IPS-18a (cell line): ENCODE data around the gene GGT5.
"Not testable (repeated sequence)": the region's sequence is repeated elsewhere in the genome, so short reads cannot be mapped to it uniquely, and the experiment has no call there.

Source experiments
- H3K27ac ChIP-seq: one replicate; pipeline ENCODE4 v1.5.1; 2013; ENCODE audit warnings: low read length
- H3K27me3 ChIP-seq: one replicate; pipeline ENCODE4 v1.6.1; 2013; ENCODE audit warnings: mild to moderate bottlenecking, low read length; ENCODE audit not compliant: control insufficient read depth, insufficient read depth
- H3K36me3 ChIP-seq: one replicate; pipeline ENCODE4 v1.6.1; 2013; ENCODE audit warnings: low read depth, low read length; ENCODE audit not compliant: control insufficient read depth
- H3K4me1 ChIP-seq: one replicate; pipeline ENCODE4 v1.6.1; 2013; ENCODE audit warnings: low read depth, low read length; ENCODE audit not compliant: control insufficient read depth
- H3K4me3 ChIP-seq: one replicate; pipeline ENCODE4 v1.5.1; 2013; ENCODE audit warnings: low read length
- H3K9ac ChIP-seq: one replicate; pipeline ENCODE4 v1.6.1; 2013; ENCODE audit warnings: mild to moderate bottlenecking, low read length, moderate library complexity
- H3K9me3 ChIP-seq: one replicate; pipeline ENCODE4 v1.6.1; 2013; ENCODE audit warnings: low read depth, low read length; ENCODE audit not compliant: control insufficient read depth

The GGT5 gene

DNA sequence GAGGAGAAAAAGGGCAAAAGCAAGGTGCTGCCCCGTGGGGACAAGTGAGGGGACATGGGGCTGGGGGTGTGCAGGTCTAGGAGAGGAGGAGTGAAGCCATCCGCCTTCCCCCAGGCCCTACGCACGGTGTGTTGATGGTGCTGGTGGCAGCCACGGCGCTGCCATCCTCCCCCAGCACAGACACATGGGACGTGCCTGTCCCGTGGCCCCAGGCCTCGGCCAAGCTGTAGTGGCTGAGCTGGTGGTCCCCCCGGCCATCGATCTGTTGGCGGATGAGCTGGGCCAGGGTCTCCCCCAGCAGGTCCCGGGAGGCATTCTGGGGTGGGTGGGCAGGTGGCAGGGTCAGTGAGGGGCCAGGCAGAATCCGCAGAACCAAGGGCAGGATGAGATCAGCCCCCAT is 18.9 kb downstream of the GGT5 start:
- Histone ChIP-seq H3K36me3 (no peaks in the 10 kb centered on the region), H3K4me1 (peaks cover 5% of the 10 kb centered on the region), H3K9me3 (no peaks in the 10 kb centered on the region), H3K27me3 (no peaks in the 10 kb centered on the region), H3K4me3 (no peak overlapping the region), H3K27ac (no peak overlapping the region), H3K9ac (no peak overlapping the region)

DNA sequence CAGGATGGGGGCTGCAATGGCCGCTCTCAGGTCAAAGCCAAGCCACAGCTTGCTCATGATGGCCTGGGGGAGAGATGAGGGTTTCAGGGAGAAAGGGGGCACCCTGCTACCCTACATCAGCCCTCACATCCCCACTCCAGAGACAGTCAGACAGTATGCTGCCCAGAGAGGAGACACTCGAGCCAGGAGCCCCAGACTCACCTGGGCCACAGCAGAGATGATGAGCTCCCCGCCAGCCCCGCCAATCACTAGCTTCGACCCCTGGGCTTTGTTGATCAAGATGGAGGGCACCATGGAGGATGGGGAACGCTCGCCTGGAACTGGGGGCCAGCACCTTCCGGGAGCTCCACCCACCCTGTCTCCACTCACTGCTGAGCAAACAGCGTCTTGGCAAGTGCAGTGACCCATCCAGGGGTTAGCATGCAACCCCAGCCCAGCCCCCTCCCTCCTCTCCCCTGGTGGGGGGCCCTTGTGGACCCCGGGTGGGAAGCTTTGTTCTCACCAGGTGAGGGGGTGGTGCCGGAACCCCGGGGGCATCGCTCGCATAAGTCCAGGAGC is 19.8 kb downstream of the GGT5 start:
- Histone ChIP-seq H3K9me3 (no peaks in the 10 kb centered on the region), H3K27ac (no peak overlapping the region), H3K36me3 (no peaks in the 10 kb centered on the region), H3K4me3 (no peak overlapping the region), H3K27me3 (no peaks in the 10 kb centered on the region), H3K9ac (no peak overlapping the region), H3K4me1 (no peaks in the 10 kb centered on the region)

- Histone ChIP-seq H3K4me1 (no peaks in the 10 kb centered on the region), H3K27me3 (no peaks in the 10 kb centered on the region), H3K9ac (no peak overlapping the region)
These were observed 20.4 kb downstream of the GGT5 start for GRCh38 chr22:24224468-24224867.

GRCh38 chr22:24219750-24220149 is 25.1 kb downstream of the GGT5 start:
- H3K27ac ChIP-seq: no peak overlapping the region
- H3K36me3 ChIP-seq: no peaks in the 10 kb centered on the region
- H3K4me1 ChIP-seq: no peaks in the 10 kb centered on the region
- H3K4me3 ChIP-seq: no peak overlapping the region
- H3K9ac ChIP-seq: no peak overlapping the region
- no peaks in the 10 kb centered on the region for H3K9me3 ChIP-seq
- H3K27me3 ChIP-seq: no peaks in the 10 kb centered on the region

More at GRCh38 chr22:24224468-24224867, 20.4 kb downstream of the GGT5 start:
- H3K4me3 ChIP-seq: no peak overlapping the region
- no peaks in the 10 kb centered on the region for H3K36me3 ChIP-seq
- H3K9me3 ChIP-seq: no peaks in the 10 kb centered on the region
- H3K27ac ChIP-seq: no peak overlapping the region

DNA sequence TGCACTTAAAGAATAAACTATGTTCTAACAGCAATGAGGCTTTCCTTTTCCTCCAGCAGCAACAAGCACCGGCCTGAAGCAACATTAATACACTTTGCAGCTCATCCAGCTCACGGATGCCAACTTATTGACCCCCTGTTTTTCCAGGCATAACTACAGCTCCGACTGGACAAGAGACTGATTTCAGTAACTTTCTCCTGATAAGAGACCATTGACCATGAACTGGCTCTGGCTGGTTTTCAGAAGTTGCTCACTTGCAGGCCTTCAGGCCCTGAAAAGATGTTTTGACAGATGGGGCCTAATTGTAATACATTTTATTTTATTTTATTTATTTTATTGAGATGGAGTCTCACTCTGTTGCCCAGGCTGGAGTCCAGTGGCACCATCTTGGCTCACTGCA is 27.5 kb downstream of the GGT5 start:
- Histone ChIP-seq H3K27ac (no peak overlapping the region), H3K9ac (no peak overlapping the region), H3K27me3 (no peaks in the 10 kb centered on the region), H3K36me3 (no peaks in the 10 kb centered on the region), H3K9me3 (no peaks in the 10 kb centered on the region), H3K4me1 (no peaks in the 10 kb centered on the region), H3K4me3 (no peak overlapping the region)

DNA sequence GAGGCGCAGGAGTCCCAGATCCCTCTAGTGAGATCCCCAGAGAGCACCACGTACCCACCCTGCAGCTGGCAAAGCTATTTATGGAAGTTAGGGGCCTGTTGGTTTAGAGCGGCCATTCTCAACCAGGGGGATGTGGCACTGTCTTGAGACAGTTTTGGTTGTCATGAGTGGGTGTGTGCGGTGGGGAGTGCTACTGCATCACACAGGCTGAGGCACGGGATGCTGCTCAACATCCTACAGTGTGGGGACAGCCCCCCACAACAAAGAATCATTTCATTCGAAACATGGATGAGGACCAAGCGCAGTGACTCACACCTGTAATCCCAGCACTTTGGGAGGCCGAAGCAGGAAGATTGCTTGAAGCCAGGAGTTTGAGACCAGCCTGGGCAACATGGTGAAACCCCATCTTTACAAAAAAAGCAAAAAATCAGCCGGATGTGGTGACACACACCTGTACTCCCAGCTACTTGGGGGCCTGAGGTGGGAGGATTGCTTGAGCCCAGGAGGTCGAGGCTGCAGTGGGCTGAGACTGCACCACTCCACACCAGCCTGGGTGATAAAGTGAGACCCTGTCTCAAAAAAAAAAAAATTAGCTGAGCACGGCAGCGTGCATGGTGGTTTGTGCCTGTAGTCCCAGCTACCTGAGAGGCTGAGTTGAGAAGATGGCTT is 28.2 kb downstream of the GGT5 start:
- H3K9ac ChIP-seq: no peak overlapping the region

GRCh38 chr22:24214467-24215285 is 30.2 kb downstream of the GGT5 start:
- no peak overlapping the region for H3K4me3 ChIP-seq
- H3K9ac ChIP-seq: no peak overlapping the region
- no peaks in the 10 kb centered on the region for H3K4me1 ChIP-seq
- no peaks in the 10 kb centered on the region for H3K27me3 ChIP-seq
- no peaks in the 10 kb centered on the region for H3K36me3 ChIP-seq
- no peaks in the 10 kb centered on the region for H3K9me3 ChIP-seq
- H3K27ac ChIP-seq: no peak overlapping the region

More for the DNA sequence above, 28.2 kb downstream of the GGT5 start:
- H3K4me3 ChIP-seq: no peak overlapping the region
- H3K27me3 ChIP-seq: no peaks in the 10 kb centered on the region
- no peaks in the 10 kb centered on the region for H3K36me3 ChIP-seq
- H3K27ac ChIP-seq: no peak overlapping the region
- no peaks in the 10 kb centered on the region for H3K4me1 ChIP-seq
- no peaks in the 10 kb centered on the region for H3K9me3 ChIP-seq

GRCh38 chr22:24213111-24213510 is 31.8 kb downstream of the GGT5 start:
- H3K27ac ChIP-seq, H3K36me3 ChIP-seq, H3K9ac ChIP-seq, H3K27me3 ChIP-seq, H3K4me1 ChIP-seq, H3K4me3 ChIP-seq, H3K9me3 ChIP-seq: not testable (repeated sequence)

DNA sequence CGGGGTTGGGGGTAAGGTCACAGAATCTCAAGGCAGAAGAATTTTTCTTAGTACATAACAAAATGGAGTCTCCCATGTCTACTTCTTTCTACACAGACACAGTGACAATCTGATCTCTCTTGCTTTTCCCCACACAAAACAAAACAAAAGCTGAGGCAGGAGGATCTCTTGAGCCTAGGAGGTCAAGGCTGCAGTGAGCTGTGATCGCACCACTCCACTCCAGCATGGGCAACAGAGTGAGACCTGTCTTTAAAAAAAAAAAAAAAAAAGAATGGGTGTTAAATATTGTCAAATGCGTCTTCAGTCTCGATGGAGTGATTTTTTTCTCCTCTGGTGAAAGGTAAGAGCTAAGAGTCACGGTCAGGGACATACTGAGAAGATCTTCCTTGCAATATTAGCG is 33.2 kb downstream of the GGT5 start:
- not testable (repeated sequence) for H3K27me3 ChIP-seq, H3K36me3 ChIP-seq
- peaks cover 11% of the 10 kb centered on the region for H3K4me1 ChIP-seq

GRCh38 chr22:24210409-24210808 is 34.5 kb downstream of the GGT5 start:
- H3K27ac ChIP-seq, H3K9ac ChIP-seq, H3K9me3 ChIP-seq, H3K36me3 ChIP-seq, H3K27me3 ChIP-seq, H3K4me3 ChIP-seq: not testable (repeated sequence)
- peaks cover 11% of the 10 kb centered on the region for H3K4me1 ChIP-seq

More for the DNA sequence above, 33.2 kb downstream of the GGT5 start:
- not testable (repeated sequence) for H3K27ac ChIP-seq, H3K9me3 ChIP-seq, H3K4me3 ChIP-seq, H3K9ac ChIP-seq

- no peaks in the 10 kb centered on the region for H3K9me3 ChIP-seq
- peaks cover 11% of the 10 kb centered on the region for H3K4me1 ChIP-seq
- H3K27ac ChIP-seq: no peak overlapping the region
- H3K27me3 ChIP-seq: no peaks in the 10 kb centered on the region
- no peak overlapping the region for H3K4me3 ChIP-seq
- H3K36me3 ChIP-seq: no peaks in the 10 kb centered on the region
- no peak overlapping the region for H3K9ac ChIP-seq
These were observed 35.2 kb downstream of the GGT5 start for GRCh38 chr22:24209687-24210086.
